Non-pigmented ciliary epithelial cell (primary cell): ENCODE results near the gene POU6F2.
"Not testable (repeated sequence)": the region's sequence is repeated elsewhere in the genome, so short reads cannot be mapped to it uniquely, and the experiment has no call there.

ENCODE experiments used
- DNase-seq: peaks from one replicate; pipeline ENCODE4 v3.0.0-alpha.2; 2010; ENCODE audit warnings: low read depth

POU6F2 gene

DNA sequence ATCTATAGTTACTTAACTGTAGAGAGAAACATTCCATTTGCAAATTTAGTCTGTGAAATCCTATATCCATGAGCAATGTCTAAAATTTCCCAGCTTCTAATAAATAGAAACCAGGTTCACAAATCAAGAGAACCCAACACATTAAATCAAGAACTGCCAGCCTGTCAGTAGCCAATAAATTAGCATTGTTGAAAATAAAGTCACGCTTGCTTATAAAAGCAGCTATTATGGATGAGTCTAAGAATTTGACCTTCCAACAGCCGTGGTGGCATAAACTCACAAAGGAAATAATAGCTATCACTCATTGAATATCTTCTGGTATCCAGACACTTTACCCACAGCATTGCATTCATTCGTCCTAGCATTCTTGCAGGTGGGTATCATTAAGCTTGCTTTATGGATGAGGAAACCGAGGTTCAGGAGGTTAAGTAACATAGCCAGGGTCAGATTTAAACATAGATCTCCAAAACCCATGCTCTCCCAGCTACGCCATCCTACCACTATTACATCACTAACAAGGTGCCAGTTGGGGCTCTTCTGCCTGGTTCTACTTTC lies 328.4 kb downstream of the POU6F2 start:
- DNase-seq, result no peak

DNA sequence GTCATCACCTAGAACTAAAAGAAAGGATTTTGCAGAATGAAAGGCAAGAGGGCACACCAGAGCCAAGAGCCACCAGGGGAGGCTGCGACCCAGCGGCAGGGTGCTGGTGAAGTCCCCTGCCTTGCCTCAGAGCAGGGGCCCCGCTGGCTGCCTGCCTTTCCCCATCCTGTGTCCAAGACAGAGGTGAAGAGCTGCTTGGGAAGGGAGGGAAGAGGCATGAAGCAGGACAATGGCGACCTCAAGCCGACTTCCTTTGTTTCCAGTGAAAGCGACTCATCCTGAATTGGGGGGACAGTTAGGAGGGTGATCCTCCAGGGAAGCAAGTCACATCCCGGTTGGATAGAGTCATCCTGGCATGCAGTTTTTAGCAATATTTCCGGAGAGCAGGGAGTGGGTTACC lies 333.0 kb downstream of the POU6F2 start:
- no peak for DNase-seq

DNA sequence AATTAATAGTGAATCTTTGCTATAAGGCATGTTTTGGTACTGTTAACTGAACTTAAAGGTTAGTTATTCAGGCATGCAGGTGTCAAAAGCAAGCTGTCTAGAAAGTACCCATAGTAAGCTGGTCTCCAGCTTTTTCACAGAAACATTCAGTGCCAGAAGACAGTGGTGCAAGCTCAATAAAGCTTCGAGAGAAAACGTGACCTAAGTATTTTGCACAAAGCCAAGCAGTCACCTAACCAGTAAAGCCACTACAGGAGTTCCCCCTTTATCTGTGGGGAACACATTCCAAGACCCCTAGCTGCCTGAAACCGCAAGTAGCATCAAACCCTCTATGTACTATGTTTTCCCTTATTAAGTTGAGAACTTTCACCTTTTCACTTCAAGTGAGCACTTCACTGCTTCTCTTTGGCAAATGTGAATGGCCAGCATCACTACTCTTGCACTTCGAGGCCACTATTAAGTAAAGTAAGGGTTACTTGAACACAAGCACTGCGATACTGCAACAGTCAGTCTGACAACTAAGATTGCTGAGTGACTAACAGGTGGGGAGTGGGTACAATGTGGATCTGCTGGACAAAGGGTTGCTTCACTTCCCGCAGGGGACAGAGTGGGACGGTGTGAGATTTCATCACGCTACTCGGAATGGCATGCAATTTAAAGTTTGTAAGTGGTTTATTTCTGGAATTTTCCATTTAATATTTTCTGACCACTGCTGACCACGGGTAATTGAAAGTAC lies 334.7 kb downstream of the POU6F2 start:
- no peak for DNase-seq

DNA sequence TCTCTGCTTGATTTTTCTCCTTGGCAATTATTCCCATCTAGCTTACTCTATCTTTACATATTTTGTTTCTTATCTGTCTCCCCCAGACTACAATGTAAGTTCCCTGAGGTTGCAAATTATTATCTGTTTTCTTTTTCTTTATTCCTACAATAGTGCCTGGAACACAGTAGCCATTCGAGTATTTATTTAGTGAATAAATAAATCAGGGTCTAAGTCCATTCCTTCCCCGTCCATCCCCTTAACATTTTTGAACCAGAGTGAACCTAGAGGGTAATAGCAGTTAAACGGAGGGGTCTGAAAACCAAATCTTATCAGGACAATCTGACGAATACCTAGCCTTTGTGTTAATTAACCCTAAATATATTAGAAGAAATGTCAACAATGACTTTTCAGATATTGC lies 335.7 kb downstream of the POU6F2 start:
- DNase-seq, result no peak

DNA sequence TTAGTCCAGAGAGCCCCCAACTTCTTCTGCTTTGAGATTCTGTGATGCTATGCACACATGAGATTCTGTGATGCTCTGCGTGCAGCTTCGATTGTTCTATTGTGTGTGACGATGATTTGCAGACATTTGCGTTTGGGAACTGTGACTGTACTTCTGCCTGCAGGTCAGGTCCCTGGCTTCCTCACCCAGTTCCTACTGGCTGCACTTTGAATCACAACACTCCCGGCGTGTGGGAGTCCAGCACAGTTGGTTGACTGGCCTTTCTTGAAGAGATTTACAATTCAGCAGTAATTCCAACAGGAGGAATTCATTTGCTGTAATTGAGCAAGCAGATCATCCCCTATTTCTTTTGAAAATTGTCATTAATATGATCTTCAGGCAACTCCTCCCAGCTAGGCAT lies 336.3 kb downstream of the POU6F2 start:
- DNase-seq, result no peak

DNA sequence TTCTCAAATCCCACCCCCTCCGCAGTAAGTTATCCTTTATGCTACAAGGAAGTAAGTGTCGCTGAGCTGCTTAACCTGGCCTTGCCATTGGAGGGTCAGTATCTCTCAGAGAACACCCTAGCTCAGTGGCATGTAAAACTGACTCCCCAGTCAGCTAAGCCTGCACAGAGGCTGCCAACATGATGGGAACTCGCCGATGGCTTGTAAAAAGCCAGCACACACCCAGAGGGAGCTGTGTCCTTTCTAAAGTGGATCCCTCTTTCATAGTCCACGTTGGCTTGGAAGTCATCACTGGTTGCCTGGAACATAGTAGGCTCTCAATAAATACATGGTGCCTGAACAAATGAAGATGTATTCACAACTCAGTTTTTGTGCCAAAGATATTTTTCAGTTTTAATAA lies 339.4 kb downstream of the POU6F2 start:
- DNase-seq, result no peak

DNA sequence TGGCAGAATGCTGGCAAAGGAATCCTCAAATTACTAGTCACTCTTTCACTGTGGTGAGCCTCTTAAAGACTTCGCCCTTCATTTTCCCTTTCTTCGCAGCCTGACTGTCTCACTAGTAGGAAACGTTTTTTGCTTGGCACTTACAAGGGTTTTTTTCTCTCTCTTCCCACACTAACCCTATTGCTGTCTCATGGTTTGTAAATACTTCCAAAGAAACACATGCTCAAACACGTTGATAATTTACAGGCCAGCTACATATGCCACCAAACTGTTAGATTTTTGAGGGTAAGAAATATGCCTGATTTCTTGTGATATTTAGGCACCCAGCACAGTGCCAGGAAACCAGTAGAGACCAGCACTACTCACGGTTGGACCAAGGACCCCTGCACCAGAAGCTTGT lies 340.2 kb downstream of the POU6F2 start:
- DNase-seq, result no peak

DNA sequence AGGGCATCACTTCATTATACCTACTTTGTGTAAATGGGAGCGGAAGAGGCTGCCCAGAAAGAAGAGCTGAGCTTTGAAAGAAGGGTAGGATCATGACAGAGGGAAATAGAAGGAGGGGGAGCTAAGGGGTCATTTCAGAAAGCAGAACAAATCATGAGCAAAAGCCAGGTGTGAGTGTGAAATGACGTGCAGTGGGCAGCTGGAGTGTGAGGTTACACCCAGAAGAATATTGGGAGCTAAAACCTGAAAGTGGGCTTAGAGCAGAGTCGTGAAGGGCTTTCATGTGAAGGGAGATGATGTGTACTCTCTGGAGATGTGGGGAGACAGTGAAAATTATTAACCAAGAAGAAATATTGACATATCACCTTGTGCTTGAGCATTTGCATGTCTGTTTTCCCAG lies 343.5 kb downstream of the POU6F2 start:
- DNase-seq, result no peak

DNA sequence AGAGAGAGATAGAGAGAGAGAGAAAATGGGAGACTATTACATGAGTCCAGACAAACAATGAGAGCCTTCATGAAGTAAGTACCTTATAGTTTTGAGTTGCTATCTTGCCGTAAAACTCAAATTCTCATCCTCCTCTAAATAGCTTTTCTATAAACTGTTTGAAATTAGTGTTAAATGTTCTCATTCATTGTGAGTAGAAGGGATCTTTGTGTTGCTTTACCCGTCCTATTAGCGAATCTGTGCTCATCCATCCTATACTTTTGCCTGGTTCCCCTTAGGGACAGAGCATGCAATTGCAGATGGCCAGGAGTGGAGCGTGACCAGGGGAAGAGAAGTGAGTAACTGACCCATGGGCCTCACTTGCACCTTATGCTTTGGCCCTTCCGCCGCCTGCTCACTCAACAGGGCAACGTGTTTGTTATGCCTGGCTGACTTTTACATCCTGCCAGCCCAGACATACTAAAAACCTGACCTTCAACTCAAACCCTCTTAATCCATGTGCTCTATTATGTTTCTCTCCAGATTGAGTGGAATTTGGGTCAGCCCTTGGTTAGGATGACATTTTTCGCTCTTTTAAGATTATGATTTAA lies 344.3 kb downstream of the POU6F2 start:
- DNase-seq, result no peak

DNA sequence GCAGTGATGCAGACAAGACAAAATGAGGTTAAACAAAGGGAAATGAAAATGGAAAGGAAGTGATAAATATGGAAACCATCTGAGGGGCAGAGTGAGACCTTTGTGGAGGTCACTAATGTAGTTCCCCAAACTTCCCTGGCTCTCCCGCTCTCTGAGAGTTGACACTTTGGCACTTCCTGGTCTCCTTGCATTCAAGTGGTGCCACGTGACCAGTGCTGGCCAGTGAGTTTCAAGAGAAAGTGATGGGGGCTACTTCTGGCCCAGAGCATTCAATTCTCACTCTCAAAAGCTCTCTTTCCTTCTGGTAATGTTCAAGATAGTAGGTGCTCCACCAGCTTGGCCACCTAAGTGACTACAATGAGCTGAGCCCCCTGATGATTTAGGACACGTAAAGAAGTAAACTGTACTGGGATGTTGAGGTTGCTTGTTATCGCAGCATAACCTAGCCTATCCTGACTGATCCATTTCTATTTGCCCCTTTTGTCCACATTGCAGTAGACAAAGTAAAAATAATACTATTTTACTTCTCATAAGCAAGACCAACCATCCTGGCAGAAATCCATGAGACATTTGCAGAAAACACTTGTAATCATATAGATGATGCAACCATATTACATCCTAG lies 346.5 kb downstream of the POU6F2 start:
- DNase-seq, result no peak

DNA sequence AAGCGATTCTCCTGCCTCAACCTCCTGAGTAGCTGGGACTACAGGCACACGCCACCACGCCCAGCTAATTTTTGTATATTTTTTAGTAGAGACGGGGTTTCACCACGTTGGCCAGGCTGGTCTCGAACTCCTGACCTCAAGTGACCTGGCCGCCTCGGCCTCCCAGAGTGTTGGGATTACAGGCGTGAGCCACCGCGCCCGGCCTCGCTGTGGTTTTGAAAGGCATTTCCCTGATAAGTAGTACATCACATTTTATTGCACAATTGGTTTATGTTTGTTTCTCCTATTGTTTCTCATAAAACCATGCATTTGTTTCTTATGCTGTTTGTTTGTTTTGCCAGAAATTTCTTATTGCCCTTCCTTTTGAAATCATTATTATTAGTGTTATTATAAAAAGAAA lies 353.9 kb downstream of the POU6F2 start:
- not testable (repeated sequence) for DNase-seq

DNA sequence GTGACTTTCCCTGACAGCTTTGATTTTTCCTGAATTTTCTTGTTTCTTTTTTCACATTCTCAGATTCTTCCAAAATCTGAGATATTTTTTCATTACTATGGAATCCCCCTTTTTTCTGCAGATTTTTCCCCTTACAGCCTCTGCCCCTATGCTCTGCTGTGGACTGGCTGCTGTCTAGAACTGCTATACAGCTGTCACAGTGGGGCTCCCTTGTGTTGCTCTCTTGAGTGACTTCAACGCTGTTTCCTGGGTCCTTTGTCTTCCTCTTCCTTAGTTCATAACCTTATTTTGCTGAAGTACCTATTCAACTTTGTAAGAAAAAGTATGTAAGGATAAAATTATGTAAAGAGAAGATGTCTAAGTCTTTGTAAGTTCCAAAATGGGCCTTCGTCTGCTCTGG lies 354.4 kb downstream of the POU6F2 start:
- DNase-seq, result no peak

DNA sequence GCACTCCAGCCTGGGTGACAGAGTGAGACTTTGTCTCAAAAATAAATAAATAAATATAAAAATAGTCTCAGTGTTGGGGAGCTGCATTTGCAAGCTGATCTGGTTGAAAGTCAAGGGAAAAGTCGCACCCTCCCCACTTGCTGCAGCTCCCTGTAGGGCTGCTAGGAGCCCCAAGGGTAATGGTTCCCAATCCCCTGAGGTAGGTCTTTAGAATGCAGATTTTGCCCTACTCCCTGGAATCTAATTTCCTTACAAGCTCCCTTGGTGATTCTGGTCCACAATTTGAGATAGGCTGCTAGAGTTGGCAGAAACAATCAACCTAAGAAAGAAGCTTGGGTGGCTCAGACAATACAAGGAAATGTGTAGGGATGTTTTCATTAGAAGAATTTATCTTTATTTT lies 356.0 kb downstream of the POU6F2 start:
- no peak for DNase-seq

DNA sequence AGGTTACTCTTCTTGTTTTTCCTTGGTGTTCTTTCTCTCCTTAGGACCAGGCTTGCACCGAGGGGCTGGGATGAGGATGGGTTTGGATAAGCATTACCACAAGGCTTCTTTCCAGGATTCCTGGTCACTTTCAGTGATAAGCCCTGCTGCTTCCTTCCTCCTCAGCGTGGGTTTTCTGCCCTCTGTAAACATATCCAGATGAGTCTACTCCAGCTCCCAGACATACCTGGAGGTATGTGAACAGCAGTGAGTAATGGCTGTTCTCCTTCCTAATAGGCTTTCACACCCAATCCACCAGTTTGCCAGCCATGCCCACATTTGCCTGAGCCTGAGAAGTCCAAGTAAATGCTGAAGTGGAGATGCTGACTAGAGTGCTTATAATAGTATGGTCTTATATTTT lies 358.7 kb downstream of the POU6F2 start:
- peak; percentile 27 for DNase-seq

DNA sequence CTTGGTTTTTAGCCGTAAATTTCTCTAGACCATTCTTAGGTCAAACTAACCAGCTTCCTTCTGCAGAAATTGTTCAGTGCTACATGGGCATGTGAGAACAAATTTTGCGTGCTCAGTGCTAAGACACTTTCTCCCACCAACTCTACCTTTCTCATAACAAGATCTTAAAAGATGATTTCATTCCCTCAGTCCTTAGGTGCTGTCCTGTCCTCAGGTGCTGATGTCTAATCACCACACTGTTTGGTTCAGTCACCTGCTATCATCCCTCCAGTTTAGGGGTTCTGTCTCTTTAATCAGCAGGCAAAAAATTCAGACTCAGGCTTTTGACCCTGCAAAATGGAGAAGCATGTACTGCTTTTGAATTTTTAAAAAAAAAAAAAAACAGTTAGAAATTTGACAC lies 361.0 kb downstream of the POU6F2 start:
- DNase-seq, result no peak

DNA sequence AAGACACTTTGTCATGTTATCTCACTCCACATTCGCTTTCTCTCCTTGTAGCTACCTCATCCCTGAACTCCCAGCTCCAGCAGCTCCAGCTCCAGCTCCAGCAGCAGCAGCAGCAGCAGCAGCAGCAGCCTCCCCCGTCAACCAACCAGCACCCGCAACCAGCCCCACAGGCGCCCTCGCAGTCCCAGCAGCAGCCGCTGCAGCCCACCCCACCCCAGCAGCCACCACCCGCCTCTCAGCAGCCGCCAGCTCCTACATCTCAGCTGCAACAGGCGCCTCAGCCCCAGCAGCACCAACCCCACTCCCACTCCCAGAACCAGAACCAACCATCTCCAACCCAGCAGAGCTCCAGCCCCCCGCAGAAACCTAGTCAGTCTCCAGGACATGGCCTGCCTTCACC lies 361.9 kb downstream of the POU6F2 start:
- DNase-seq, result no peak

DNA sequence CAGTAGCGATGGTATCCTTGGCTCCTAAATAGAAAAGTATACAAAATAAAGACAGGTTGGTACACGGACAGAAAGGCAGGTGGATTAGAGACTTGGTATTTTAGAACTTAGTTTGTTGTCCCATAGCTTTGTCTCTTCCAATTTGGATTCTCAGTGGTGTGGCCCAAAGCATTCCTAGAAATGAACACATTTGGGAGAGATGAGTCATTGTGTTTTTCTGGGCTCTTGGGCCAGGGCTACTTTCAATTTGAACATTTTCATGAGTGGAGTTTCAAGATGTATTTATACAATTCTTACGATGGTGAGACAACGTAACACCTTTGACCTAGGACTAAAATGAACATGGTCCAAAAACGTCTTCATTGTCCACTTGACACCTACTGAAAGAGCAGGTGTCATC lies 363.4 kb downstream of the POU6F2 start:
- no peak for DNase-seq

DNA sequence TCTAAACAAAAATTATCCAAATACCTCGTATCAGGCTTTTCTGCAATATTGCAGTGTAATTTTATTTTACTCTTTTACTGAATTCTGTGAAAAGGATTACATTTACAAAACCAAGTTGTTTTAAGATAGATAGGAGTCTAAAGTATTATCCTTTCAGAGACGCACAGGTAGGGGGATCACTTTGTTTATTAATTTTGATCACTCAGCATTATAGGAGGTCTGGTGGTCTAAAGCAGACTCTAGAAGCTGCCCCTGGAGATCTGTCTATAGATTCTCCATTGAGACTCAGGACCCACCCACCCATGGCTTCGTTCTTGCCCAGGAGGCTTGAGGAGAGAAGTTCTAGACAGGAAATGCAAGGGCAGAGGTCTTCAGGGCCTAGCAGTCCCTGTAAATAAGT lies 365.1 kb downstream of the POU6F2 start:
- DNase-seq, result no peak

DNA sequence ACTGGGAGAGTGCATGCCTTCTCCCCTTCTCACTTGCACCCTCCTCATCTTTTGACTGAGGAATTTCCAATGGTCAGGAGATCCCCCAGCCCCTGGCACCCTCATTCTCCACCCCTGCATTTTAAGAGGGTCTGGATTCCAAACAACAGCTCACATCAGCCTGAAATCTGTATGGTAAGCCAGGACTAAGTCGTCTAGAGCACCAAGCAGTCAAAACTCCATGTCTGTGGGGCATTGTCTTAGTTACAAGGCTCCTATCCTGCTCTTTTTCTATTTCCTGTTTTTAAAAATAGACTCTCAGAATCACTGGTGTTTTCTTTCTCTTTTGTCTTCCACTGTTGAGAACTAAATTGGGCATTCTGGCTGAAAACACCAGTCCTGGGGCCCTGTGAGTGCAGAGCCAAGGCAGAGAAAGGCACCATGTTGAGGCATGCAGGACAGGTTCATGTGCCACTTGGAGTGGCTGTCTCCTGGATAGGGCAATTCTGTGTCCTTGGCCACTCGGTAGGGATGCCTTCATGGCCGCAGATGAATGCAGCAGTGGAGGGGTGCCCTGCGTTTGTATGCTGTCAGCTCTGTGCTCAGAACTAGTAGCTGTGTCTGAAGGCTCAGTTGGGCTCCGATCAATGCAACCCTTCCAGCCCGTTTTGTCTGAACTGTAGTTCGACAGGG lies 371.9 kb downstream of the POU6F2 start:
- DNase-seq, result no peak

DNA sequence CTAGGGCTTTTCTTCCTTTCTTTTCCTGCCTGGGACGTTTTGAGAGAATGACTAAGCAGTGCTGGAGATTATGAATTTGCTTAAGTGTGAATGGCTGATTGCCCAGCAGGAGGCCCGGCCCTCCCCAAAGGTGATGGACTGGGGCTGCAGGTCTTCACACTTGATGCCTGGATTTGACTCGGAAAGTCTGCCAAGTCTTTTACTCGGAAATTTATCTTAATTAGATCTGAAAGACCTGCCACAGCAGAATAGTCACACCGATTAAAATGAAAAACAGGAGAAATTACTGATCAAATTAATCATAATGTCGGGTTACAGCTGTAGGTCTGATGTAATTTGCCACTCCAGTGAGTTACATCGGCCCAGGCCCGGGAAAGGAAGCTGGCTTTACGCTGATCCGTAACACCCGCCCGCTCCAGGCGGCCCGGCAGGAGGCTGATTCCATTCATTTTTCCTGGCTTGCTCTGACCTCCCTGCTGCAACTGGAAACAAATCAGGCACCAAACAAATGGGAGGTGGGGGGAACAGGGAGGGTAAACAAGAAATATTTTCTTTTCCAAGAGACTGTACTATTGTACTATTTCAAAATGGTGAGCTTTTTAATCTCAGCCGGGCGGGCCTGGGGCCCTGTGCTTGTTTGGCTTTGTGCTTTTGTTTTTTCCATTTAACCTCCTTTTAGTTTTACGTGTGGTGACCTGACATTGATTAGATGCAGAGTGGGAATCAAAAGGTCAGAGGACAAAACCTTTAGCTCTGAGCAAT lies 376.1 kb downstream of the POU6F2 start:
- peak; percentile 30 for DNase-seq

DNA sequence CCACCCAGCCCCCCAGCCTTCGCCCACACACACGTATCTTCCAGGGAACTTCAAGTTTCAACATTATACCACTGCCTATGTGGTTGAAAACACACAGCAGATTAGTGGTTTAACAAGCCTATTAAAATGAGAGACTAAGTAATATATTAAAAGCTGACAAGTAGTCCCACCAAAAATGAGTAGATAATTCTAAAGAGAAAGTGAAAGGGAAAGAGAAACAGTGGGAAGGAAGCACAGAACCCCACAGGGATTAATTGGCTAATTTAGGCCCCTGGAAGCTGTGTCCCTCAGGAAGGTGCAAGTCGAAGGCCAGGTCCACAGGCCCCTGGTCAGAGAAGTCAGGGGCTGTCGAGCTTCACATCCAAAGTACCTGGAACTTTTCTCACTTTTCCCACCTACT lies 378.0 kb downstream of the POU6F2 start:
- DNase-seq, result no peak
